GM23338 (cell line): ENCODE measurements around the gene FOXP1. TPM values are rescaled to one million over a fixed set of nuclear protein-coding genes. Genes with fewer than 3 reads are reported as not detected.

Source experiments
- ATAC-seq: fragments of 200-7000 bp; cut with Tn5 transposase; 3 replicates; pipeline ENCODE4 v1.9.1; 2020
- DNase-seq: peaks from one replicate; pipeline ENCODE4 v3.0.0-alpha.2; 2015; ENCODE audit warnings: low spot score
- H2AFZ ChIP-seq: fragments of 200-600 bp; sonication (generic); 2 replicates; pipeline ENCODE4 v1.8.0; 2016; ENCODE audit warnings: antibody characterized with exemption, mild to moderate bottlenecking, moderate library complexity
- H3F3A ChIP-seq: fragments of 200-600 bp; sonication (generic); replicated peaks from 2 replicates; pipeline ENCODE4 v1.8.0; 2017; ENCODE audit warnings: antibody characterized with exemption, mixed run types, low read depth
- H3K27ac ChIP-seq: fragments of 200-600 bp; sonication (generic); 2 replicates; pipeline ENCODE4 v1.6.1; 2016; ENCODE audit warnings: low read depth
- H3K27me3 ChIP-seq: fragments of 200-600 bp; sonication (generic); 2 replicates; pipeline ENCODE4 v1.8.0; 2016; ENCODE audit warnings: mild to moderate bottlenecking, mixed run types, moderate library complexity; ENCODE audit not compliant: insufficient read depth
- H3K36me3 ChIP-seq: fragments of 200-600 bp; sonication (generic); 2 replicates; pipeline ENCODE4 v1.8.0; 2016; ENCODE audit warnings: mild to moderate bottlenecking; ENCODE audit not compliant: insufficient read depth
- H3K4me1 ChIP-seq: fragments of 200-600 bp; sonication (generic); 2 replicates; pipeline ENCODE4 v1.8.0; 2016; ENCODE audit warnings: mild to moderate bottlenecking, moderate library complexity; ENCODE audit not compliant: insufficient read depth
- H3K4me2 ChIP-seq: fragments of 200-600 bp; sonication (generic); 2 replicates; pipeline ENCODE4 v1.7.1; 2017; ENCODE audit warnings: mixed run types
- H3K4me3 ChIP-seq: fragments of 200-600 bp; sonication (generic); 2 replicates; pipeline ENCODE4 v1.6.1; 2016; ENCODE audit warnings: mixed run types
- H3K79me2 ChIP-seq: fragments of 200-600 bp; sonication (generic); replicated peaks from 2 replicates; pipeline ENCODE4 v1.8.0; 2017; ENCODE audit warnings: mild to moderate bottlenecking; ENCODE audit not compliant: insufficient read depth
- H3K9me2 ChIP-seq: fragments of 200-600 bp; sonication (generic); 2 replicates; pipeline ENCODE4 v1.8.0; 2017; ENCODE audit not compliant: insufficient read depth
- H4K20me1 ChIP-seq: fragments of 200-600 bp; sonication (generic); replicated peaks from 2 replicates; pipeline ENCODE4 v1.8.0; 2017; ENCODE audit warnings: mild to moderate bottlenecking; ENCODE audit not compliant: insufficient read depth
- H3K27ac Mint-ChIP-seq: 2 replicates; pipeline ENCODE4 v1.8.0; 2020; ENCODE audit warnings: inconsistent platforms, mild to moderate bottlenecking, moderate library complexity, mixed read lengths
- H3K27me3 Mint-ChIP-seq: 3 replicates; pipeline ENCODE4 v1.8.0; 2022; ENCODE audit warnings: low read depth, mild to moderate bottlenecking, moderate library complexity, mixed read lengths, inconsistent platforms; ENCODE audit not compliant: insufficient read depth, poor library complexity
- H3K36me3 Mint-ChIP-seq: 3 replicates; pipeline ENCODE4 v1.8.0; 2021; ENCODE audit warnings: low read depth, mild to moderate bottlenecking, inconsistent platforms, moderate library complexity, mixed read lengths
- H3K4me1 Mint-ChIP-seq: 3 replicates; pipeline ENCODE4 v1.8.0; 2020; ENCODE audit warnings: mild to moderate bottlenecking, inconsistent platforms, mixed read lengths
- H3K4me3 Mint-ChIP-seq: 3 replicates; pipeline ENCODE4 v1.8.0; 2021; ENCODE audit warnings: moderate library complexity, mild to moderate bottlenecking, inconsistent platforms, mixed read lengths
- H3K9me3 Mint-ChIP-seq: 3 replicates; pipeline ENCODE4 v1.8.0; 2020; ENCODE audit warnings: moderate library complexity, mild to moderate bottlenecking, inconsistent platforms, mixed read lengths
- CTCF ChIP-seq, 2 experiments: fragments of 200-600 bp in 1 of 2; sonication (generic) in 1 of 2; conservative IDR thresholded peaks; 2 replicates each; pipeline versions ENCODE4 v1.5.1 to v1.6.1; 2016 to 2017; ENCODE audit warnings: antibody characterized with exemption in 2 of 2, low read depth in 2 of 2, mild to moderate bottlenecking in 2 of 2, moderate library complexity in 1 of 2
- ETS1 ChIP-seq: IDR thresholded peaks from 2 replicates; pipeline ENCODE4 v1.6.1; 2016; ENCODE audit warnings: antibody characterized with exemption
- EZH2 ChIP-seq: fragments of 200-600 bp; sonication (generic); IDR thresholded peaks from one replicate; pipeline ENCODE4 v1.8.0; 2017; ENCODE audit warnings: antibody characterized with exemption, mild to moderate bottlenecking, low read depth; ENCODE audit not compliant: unreplicated experiment
- EZH2phosphoT487 ChIP-seq: fragments of 200-600 bp; sonication (generic); IDR thresholded peaks from one replicate; pipeline ENCODE4 v1.8.1; 2018; ENCODE audit warnings: antibody characterized with exemption; ENCODE audit not compliant: unreplicated experiment
- JUNB ChIP-seq: IDR thresholded peaks from one replicate; pipeline ENCODE4 v1.6.1; 2016; ENCODE audit warnings: antibody characterized with exemption; ENCODE audit not compliant: unreplicated experiment
- NANOG ChIP-seq: IDR thresholded peaks from 2 replicates; pipeline ENCODE4 v1.6.1; 2016; ENCODE audit warnings: antibody characterized with exemption, borderline replicate concordance
- POLR2AphosphoS5 ChIP-seq: IDR thresholded peaks from 2 replicates; pipeline ENCODE4 v1.6.1; 2016; ENCODE audit warnings: antibody characterized with exemption, low read depth
- REST ChIP-seq: IDR thresholded peaks from one replicate; pipeline ENCODE4 v1.6.1; 2018; ENCODE audit warnings: antibody characterized with exemption; ENCODE audit not compliant: unreplicated experiment
- STAT1 ChIP-seq: IDR thresholded peaks from one replicate; pipeline ENCODE4 v1.6.1; 2016; ENCODE audit warnings: antibody characterized with exemption; ENCODE audit not compliant: unreplicated experiment
- ZNF331 ChIP-seq: fragments of 250-450 bp; sonication (Bioruptor Pico); IDR thresholded peaks from 2 replicates; pipeline ENCODE4 v1.5.0; 2020; ENCODE audit warnings: low read depth, mild to moderate bottlenecking, moderate library complexity
- polyA plus RNA-seq: library from polyadenylated mRNA; unstranded; fragments of >200 nt; fragmentation: Nextera tagmentation; extraction: Ambion mirVana; gene quantifications from 2 replicates; pipeline ENCODE4 v1.2.1, GENCODE V29; 2016
- total RNA-seq: library from RNA; depleted of rRNA; stranded (reverse); fragments of >200 nt; shearing (Covaris generic); gene quantifications from 2 replicates; pipeline ENCODE4 v1.2.3, GENCODE V29; 2014

The FOXP1 gene
- total and polyA plus RNA-seq, 2 experiments from 2014 or later: 32.9 to 35.5 TPM

- TF ChIP-seq ETS1 (no peak), CTCF (conservative IDR thresholded peaks at IDR 0.05; ENCODE audit: low read depth in 2 of 2) (no peak), EZH2phosphoT487 (no peak), NANOG (no peak), STAT1 (no peak), ZNF331 (CRISPR knock-in tag) (no peak), EZH2 (no peak), JUNB (no peak)
Measured at GRCh38 chr3:71341721-71342120, 241.8 kb downstream of the FOXP1 start (continued).

- Mint-ChIP-seq H3K4me3 (no peak overlapping the region), H3K27ac (no peak overlapping the region), H3K27me3 (no peaks in the 10 kb centered on the region), H3K9me3 (no peaks in the 10 kb centered on the region; the same call in 2 of the 3 replicates), H3K4me1 (peaks cover 7% of the 10 kb centered on the region; the same call in 2 of the 3 replicates), H3K36me3 (peaks cover 6% of the 10 kb centered on the region; the same call in 1 of the 3 replicates)
- Histone ChIP-seq H3K27ac (no peak overlapping the region), H3F3A (no peaks in the 10 kb centered on the region), H3K27me3 (no peaks in the 10 kb centered on the region), H3K4me1 (no peaks in the 10 kb centered on the region), H3K4me2 (no peak overlapping the region), H3K79me2 (no peaks in the 10 kb centered on the region), H4K20me1 (no peaks in the 10 kb centered on the region), H3K4me3 (no peak overlapping the region), H3K36me3 (no peaks in the 10 kb centered on the region), H2AFZ (no peak overlapping the region), H3K9me2 (no peaks in the 10 kb centered on the region)
- TF ChIP-seq ZNF331 (CRISPR knock-in tag) (no peak), STAT1 (no peak), JUNB (no peak), REST (no peak), ETS1 (no peak), POLR2AphosphoS5 (no peak)
- DNase-seq (no peak), ATAC-seq (no peak)
Measured at GRCh38 chr3:71339049-71339448, 244.5 kb downstream of the FOXP1 start.
